ENCODE data around the gene NDUFB11. TPM values are rescaled to one million over a fixed set of nuclear protein-coding genes. Genes with fewer than 3 reads are reported as not detected.
A peak's percentile ranks its signal among the peaks of the same experiment; 100 is the strongest.
"Not testable (repeated sequence)": the region's sequence is repeated elsewhere in the genome, so short reads cannot be mapped to it uniquely, and the experiment has no call there.

Gene NDUFB11
- total and polyA plus RNA-seq, 8 donors, result 33.7 to 51.4 (median 45.8) TPM

GRCh38 chrX:47112316-47112954 is 32.1 kb downstream of the NDUFB11 start:
- 58 to 62% methylated on average over 9 of the region's 9 CpGs for WGBS, 2 donors
- Histone ChIP-seq H3K4me1 (no peaks in the 10 kb centered on the region), H3K36me3 (no peaks in the 10 kb centered on the region), H3K27me3 (no peaks in the 10 kb centered on the region), H3K4me3 (no peak overlapping the region), H3K9me3 (no peaks in the 10 kb centered on the region), H3K27ac (no peak overlapping the region)
- no peak for DNase-seq
- no peak for TF ChIP-seq CTCF (IDR thresholded peaks at IDR 0.05)
- peak in 1 of 4 donors; percentile 67 for ATAC-seq
- FAIRE-seq, result no peak
- intact Hi-C loops (cut with DNase I), result no loop called here

- ATAC-seq; FAIRE-seq; H3K27me3 ChIP-seq; H3K27ac ChIP-seq; H3K4me3 ChIP-seq; H3K36me3 ChIP-seq; intact Hi-C loops (cut with DNase I); H3K9me3 ChIP-seq; H3K4me1 ChIP-seq: not testable (repeated sequence)
- 93 to 96% methylated on average over 37 of the region's 40 CpGs for WGBS, 2 donors
- peak in 1 of 6 donors; percentile 75 for DNase-seq
Measured at GRCh38 chrX:47110936-47111615, 33.4 kb downstream of the NDUFB11 start.

GRCh38 chrX:47101206-47101605 is 43.3 kb downstream of the NDUFB11 start:
- intact Hi-C loops (cut with DNase I), result no loop called here
- Histone ChIP-seq H3K9me3 (no peaks in the 10 kb centered on the region), H3K27me3 (no peaks in the 10 kb centered on the region), H3K27ac (no peak overlapping the region), H3K4me1 (no peaks in the 10 kb centered on the region), H3K4me3 (no peak overlapping the region), H3K36me3 (no peaks in the 10 kb centered on the region)
- 59 to 86% methylated on average over 4 of the region's 4 CpGs for WGBS, 2 donors
- no peak for TF ChIP-seq CTCF (IDR thresholded peaks at IDR 0.05)
- ATAC-seq, result no peak
- no peak for DNase-seq
- FAIRE-seq, result no peak

- 79 to 94% methylated on average over 2 of the region's 2 CpGs for WGBS, 2 donors
- Histone ChIP-seq H3K4me3 (no peak overlapping the region), H3K27me3 (peaks cover 0 to 6% (median 0%) of the 10 kb centered on the region in 4 donors), H3K27ac (no peak overlapping the region), H3K9me3 (no peaks in the 10 kb centered on the region), H3K4me1 (no peaks in the 10 kb centered on the region), H3K36me3 (no peaks in the 10 kb centered on the region)
- intact Hi-C loops (cut with DNase I), result no loop called here
- ATAC-seq, result no peak
- TF ChIP-seq CTCF (IDR thresholded peaks at IDR 0.05), result no peak
- FAIRE-seq, result peak; percentile 34
- no peak for DNase-seq
Measured at GRCh38 chrX:47098338-47099094, 46.0 kb downstream of the NDUFB11 start.

- no peak overlapping the region for H3K4me3 ChIP-seq
- peaks cover 0 to 6% (median 0%) of the 10 kb centered on the region in 4 donors for H3K27me3 ChIP-seq
- no peaks in the 10 kb centered on the region for H3K36me3 ChIP-seq
- intact Hi-C loops (cut with DNase I), result no loop called here
- DNase-seq, result no peak
- no peak for ATAC-seq
- TF ChIP-seq CTCF (IDR thresholded peaks at IDR 0.05), result no peak
- H3K27ac ChIP-seq, result no peak overlapping the region
- no peaks in the 10 kb centered on the region for H3K4me1 ChIP-seq
- no peak for FAIRE-seq
- H3K9me3 ChIP-seq, result no peaks in the 10 kb centered on the region
- WGBS, 2 donors, result 59 to 61% methylated on average over 4 of the region's 4 CpGs
Measured at GRCh38 chrX:47097018-47097417, 47.5 kb downstream of the NDUFB11 start.
